PC-3 (cell line): Measurements from ENCODE around the gene PIK3R5. TPM values are rescaled to one million over a fixed set of nuclear protein-coding genes. Genes with fewer than 3 reads are reported as not detected.

Source experiments
- ATAC-seq: fragments of 200-7000 bp; cut with Tn5 transposase; 2 replicates; pipeline ENCODE4 v1.9.1; 2020; ENCODE audit warnings: mild to moderate bottlenecking, moderate library complexity
- BruUV-seq: library from RNA; stranded (reverse); fragments of 400-500 nt; replicated peaks from 2 replicates; lab custom pipeline; 2021; lab: Mats Ljungman, UMichigan
- CTCF ChIA-PET: fragments of 300-600 bp; sonication (Branson Sonifier 250); formaldehyde crosslinking; loops from one replicate; lab custom pipeline; 2022; ENCODE audit warnings: antibody characterized with exemption; lab: Charles Lee
- POLR2A ChIA-PET: fragments of 300-600 bp; sonication (Branson Sonifier 250); formaldehyde crosslinking; loops from one replicate; lab custom pipeline; 2022; ENCODE audit warnings: antibody characterized with exemption; ENCODE audit not compliant: unreplicated experiment; lab: Charles Lee
- DNase-seq: peaks from one replicate; pipeline ENCODE4 v3.0.0-alpha.2; 2015
- H2AFZ ChIP-seq: fragments of 300-600 bp; sonication (generic); 2 replicates; pipeline ENCODE4 v1.6.0; 2016; ENCODE audit warnings: antibody characterized with exemption, low read length
- H3F3A ChIP-seq: fragments of 300-600 bp; sonication (generic); one replicate; pipeline ENCODE4 v1.6.0; 2017; ENCODE audit warnings: antibody characterized with exemption, low read length, control low read depth, mild to moderate bottlenecking; ENCODE audit not compliant: unreplicated experiment
- H3K27ac ChIP-seq: fragments of 300-600 bp; sonication (generic); 2 replicates; pipeline ENCODE4 v1.5.1; 2016; ENCODE audit warnings: mild to moderate bottlenecking, low read length
- H3K27me3 ChIP-seq: fragments of 300-600 bp; sonication (generic); 2 replicates; pipeline ENCODE4 v1.6.1; 2016; ENCODE audit warnings: low read length, mixed read lengths
- H3K36me3 ChIP-seq: fragments of 300-600 bp; sonication (generic); 2 replicates; pipeline ENCODE4 v1.6.1; 2016; ENCODE audit warnings: low read depth, mixed run types, low read length, mixed read lengths
- H3K4me1 ChIP-seq: fragments of 300-600 bp; sonication (generic); 2 replicates; pipeline ENCODE4 v1.5.1; 2016; ENCODE audit warnings: low read length; ENCODE audit not compliant: insufficient read depth
- H3K4me2 ChIP-seq: fragments of 300-600 bp; sonication (generic); 2 replicates; pipeline ENCODE4 v1.6.0; 2016; ENCODE audit warnings: low read length
- H3K4me3 ChIP-seq: fragments of 300-600 bp; sonication (generic); 2 replicates; pipeline ENCODE4 v1.5.1; 2016; ENCODE audit warnings: mild to moderate bottlenecking, low read length, mixed read lengths
- H3K79me2 ChIP-seq: fragments of 300-600 bp; sonication (generic); 2 replicates; pipeline ENCODE4 v1.6.1; 2017; ENCODE audit warnings: low read length, mixed read lengths
- H3K9ac ChIP-seq: fragments of 300-600 bp; sonication (generic); 2 replicates; pipeline ENCODE4 v1.6.0; 2016; ENCODE audit warnings: mild to moderate bottlenecking, low read length
- H3K9me2 ChIP-seq: fragments of 300-600 bp; sonication (generic); replicated peaks from 2 replicates; pipeline ENCODE4 v1.6.1; 2016; ENCODE audit warnings: mixed run types, low read length, mixed read lengths
- H3K9me3 ChIP-seq: fragments of 300-600 bp; sonication (generic); 2 replicates; pipeline ENCODE4 v1.6.1; 2016; ENCODE audit warnings: low read length, mixed read lengths
- H4K20me1 ChIP-seq: fragments of 300-600 bp; sonication (generic); 2 replicates; pipeline ENCODE4 v1.6.1; 2016; ENCODE audit warnings: low read length, mixed read lengths
- CTCF ChIP-seq: fragments of 300-600 bp; sonication (generic); conservative IDR thresholded peaks from 2 replicates; pipeline ENCODE4 v1.5.1; 2017; ENCODE audit warnings: antibody characterized with exemption, low read depth, mild to moderate bottlenecking, low read length
- EZH2 ChIP-seq: fragments of 300-600 bp; sonication (generic); IDR thresholded peaks from one replicate; pipeline ENCODE4 v1.6.1; 2017; ENCODE audit warnings: antibody characterized with exemption, mild to moderate bottlenecking, low read length; ENCODE audit not compliant: unreplicated experiment
- EZH2phosphoT487 ChIP-seq: fragments of 300-600 bp; sonication (generic); IDR thresholded peaks from 2 replicates; pipeline ENCODE4 v1.6.1; 2018; ENCODE audit warnings: mild to moderate bottlenecking, antibody characterized with exemption, low read length, borderline replicate concordance
- intact Hi-C: fragments of 100-400 bp; cut with micrococcal nuclease; formaldehyde crosslinking; loops from 2 replicates; pipeline ENCODE4 v1.9.0; 2023
- total RNA-seq: library from RNA; depleted of rRNA; stranded (reverse); fragments of >200 nt; gene quantifications from 2 replicates; pipeline ENCODE4 v1.2.3, GENCODE V29; 2014

Gene PIK3R5
- total RNA-seq, 1 experiment from 2014 or later = not detected

- no peak overlapping the region for H3K4me3 ChIP-seq
- POLR2A ChIA-PET = no interaction called here
- no peak for DNase-seq
These were observed 129.7 kb downstream of the PIK3R5 start for GRCh38 chr17:8835631-8836364.

DNA sequence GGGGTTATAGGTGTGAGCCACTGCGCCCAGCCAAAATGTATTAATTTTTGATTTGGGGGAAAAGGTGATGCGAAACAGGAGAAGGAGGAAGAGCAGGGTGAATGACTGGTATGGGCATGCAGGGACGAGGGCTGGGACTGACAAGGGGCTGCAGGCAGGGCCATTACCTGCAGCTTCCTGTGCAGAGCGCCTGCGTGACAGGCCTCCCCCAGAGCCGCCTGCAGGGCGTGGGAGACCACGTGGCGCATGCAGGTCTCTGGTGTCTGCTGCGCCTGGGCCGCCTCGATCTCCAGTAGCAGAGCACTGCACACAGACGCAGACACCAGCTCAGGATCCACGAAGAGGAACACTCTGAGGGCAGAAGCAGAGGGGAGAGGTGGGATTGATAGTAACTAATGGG is 130.4 kb downstream of the PIK3R5 start:
- no peak overlapping the region for H3K4me2 ChIP-seq
- H3K9ac ChIP-seq = no peak overlapping the region
- no peak for ATAC-seq
- H4K20me1 ChIP-seq = no peaks in the 10 kb centered on the region
- no peaks in the 10 kb centered on the region for H3K9me2 ChIP-seq
- no TSS peak for BruUV-seq
- no peaks in the 10 kb centered on the region for H3K36me3 ChIP-seq
- no peak overlapping the region for H3K4me3 ChIP-seq
- no peak for DNase-seq
- no peaks in the 10 kb centered on the region for H3K79me2 ChIP-seq
- no peak overlapping the region for H2AFZ ChIP-seq
- no peaks in the 10 kb centered on the region for H3F3A ChIP-seq
- CTCF ChIA-PET = no interaction called here
- no peaks in the 10 kb centered on the region for H3K9me3 ChIP-seq
- H3K4me1 ChIP-seq = no peaks in the 10 kb centered on the region
- no peaks in the 10 kb centered on the region for H3K27me3 ChIP-seq
- POLR2A ChIA-PET = no interaction called here
- intact Hi-C loops = no loop called here
- TF ChIP-seq EZH2 (no peak), EZH2phosphoT487 (no peak), CTCF (no peak)
- no peak overlapping the region for H3K27ac ChIP-seq

More at GRCh38 chr17:8835631-8836364, 129.7 kb downstream of the PIK3R5 start:
- CTCF ChIA-PET = no interaction called here
- no TSS peak for BruUV-seq
- H3K79me2 ChIP-seq = no peaks in the 10 kb centered on the region
- H3K9ac ChIP-seq = no peak overlapping the region
- H2AFZ ChIP-seq = no peak overlapping the region
- H4K20me1 ChIP-seq = no peaks in the 10 kb centered on the region
- TF ChIP-seq EZH2 (no peak), CTCF (no peak), EZH2phosphoT487 (no peak)
- no peaks in the 10 kb centered on the region for H3F3A ChIP-seq
- no peaks in the 10 kb centered on the region for H3K36me3 ChIP-seq
- H3K27me3 ChIP-seq = no peaks in the 10 kb centered on the region
- no peaks in the 10 kb centered on the region for H3K9me2 ChIP-seq
- intact Hi-C loops = no loop called here
- no peaks in the 10 kb centered on the region for H3K9me3 ChIP-seq
- no peak for ATAC-seq
- no peak overlapping the region for H3K27ac ChIP-seq
- H3K4me2 ChIP-seq = no peak overlapping the region
- H3K4me1 ChIP-seq = no peaks in the 10 kb centered on the region

GRCh38 chr17:8832711-8833352 is 132.7 kb downstream of the PIK3R5 start:
- no peaks in the 10 kb centered on the region for H3K4me1 ChIP-seq
- ChIA-PET POLR2A (no interaction called here), CTCF (no interaction called here)
- no peak overlapping the region for H3K4me2 ChIP-seq
- H3K9me2 ChIP-seq = no peaks in the 10 kb centered on the region
- H3K36me3 ChIP-seq = no peaks in the 10 kb centered on the region
- H3K27me3 ChIP-seq = no peaks in the 10 kb centered on the region
- no peak overlapping the region for H3K27ac ChIP-seq
- no peaks in the 10 kb centered on the region for H3F3A ChIP-seq
- BruUV-seq = no TSS peak
- TF ChIP-seq EZH2phosphoT487 (no peak), CTCF (peak; percentile 45), EZH2 (no peak)
- H2AFZ ChIP-seq = no peak overlapping the region
- DNase-seq (no peak), ATAC-seq (no peak)
- intact Hi-C loops = no loop called here
- no peaks in the 10 kb centered on the region for H4K20me1 ChIP-seq
- no peaks in the 10 kb centered on the region for H3K79me2 ChIP-seq
- H3K9me3 ChIP-seq = no peaks in the 10 kb centered on the region
- no peak overlapping the region for H3K4me3 ChIP-seq
- no peak overlapping the region for H3K9ac ChIP-seq
